ENCODE measurements around the gene MEF2A.

- no peak for TF ChIP-seq CTCF (IDR thresholded peaks at IDR 0.05)
- TF ChIP-seq POLR2A (IDR thresholded peaks at IDR 0.05) = no peak
Observed at GRCh38 chr15:99614749-99615288, 49.0 kb downstream of the MEF2A start.
